Heart left ventricle (tissue), 13 donors: Measurements from ENCODE around the gene LMF1.

Source experiments
- POLR2A ChIP-seq, 2 donors: fragments of 450-650 bp; IDR thresholded peaks; one replicate each; pipeline ENCODE4 v1.6.1; 2017; ENCODE audit warnings: antibody characterized with exemption in 2 of 2, mild to moderate bottlenecking in 2 of 2, moderate library complexity in 2 of 2
- TF ChIP-seq, protein P1 (sequence below), 12 donors: fragments of 200-600 bp; sonication (generic) in 4 of 12; IDR thresholded peaks; one replicate each; pipeline versions ENCODE4 v1.5.0 to v1.8.0; 2018 to 2022; ENCODE audit warnings: antibody characterized with exemption in 12 of 12, mild to moderate bottlenecking in 5 of 12
- donor health status: ischemic (EF 13 %, LVEDD 7.1; RV severe dilation, severe dysfunction).
- donor health status: DM: no; HTN: yes; CAD: no.
- donor health status: DM: no; HTN: no; CAD: no.
- donor health status: ischemic (EF 25% LVEDD 6.9; RV normal size, moderate dysfunction).
- donor health status: ischemic (EF 25% LVEDD 5.7; RV mildly dilated, moderate dysfunction).
- donor health status: ischemic (EF 35%, LVEDD 5.7; RV mildly dilated, moderate dysfunction).
- donor health status: nonischemic (EF 11% LVEDD 7.7; RV severe dilation, severe dysfunction).
- donor health status: DM: yes; HTN: yes; CAD: no.
- donor health status: PGD.
- donor health status: ischemic (EF 29% LVEDD 5.4; RV normal size, mild dysfunction).
- donor health status: nonischemic (EF 23%, LVEDD 6.1; RV moderate dilation, normal function).

DNA sequence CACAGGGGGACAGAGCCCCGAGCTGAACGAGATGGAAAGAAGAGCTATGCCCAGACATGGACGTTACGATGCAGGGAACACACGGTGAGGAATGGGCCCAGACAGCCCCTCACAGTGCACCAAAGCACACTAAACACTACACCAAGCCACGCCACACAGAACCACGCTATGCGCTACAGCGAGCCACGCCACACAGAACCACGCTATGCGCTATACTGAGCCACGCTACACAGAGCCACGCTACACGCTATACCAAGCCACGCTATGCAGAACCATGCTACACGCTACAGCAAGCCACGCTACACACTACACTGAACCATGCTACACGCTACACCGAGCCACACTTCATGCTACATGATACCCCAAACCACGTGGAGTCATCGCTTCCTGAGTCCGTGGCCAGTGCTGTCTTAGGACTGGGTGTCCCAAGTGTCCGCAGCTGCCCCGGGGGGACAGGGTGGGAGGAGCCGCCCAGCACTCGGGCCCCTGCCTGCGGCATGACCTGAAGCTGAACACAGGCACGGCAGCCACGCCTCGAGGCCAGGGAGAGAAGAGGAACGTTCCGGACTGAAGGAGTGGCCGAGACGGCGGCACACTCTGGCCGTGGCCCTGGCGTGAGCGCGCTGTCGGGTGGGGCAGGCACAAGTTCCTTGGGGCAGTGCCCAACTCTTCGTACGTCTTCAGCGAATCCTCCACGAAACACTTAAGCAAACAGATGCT, 61.3 kb downstream of the LMF1 start:
- TF ChIP-seq, protein P1, sequence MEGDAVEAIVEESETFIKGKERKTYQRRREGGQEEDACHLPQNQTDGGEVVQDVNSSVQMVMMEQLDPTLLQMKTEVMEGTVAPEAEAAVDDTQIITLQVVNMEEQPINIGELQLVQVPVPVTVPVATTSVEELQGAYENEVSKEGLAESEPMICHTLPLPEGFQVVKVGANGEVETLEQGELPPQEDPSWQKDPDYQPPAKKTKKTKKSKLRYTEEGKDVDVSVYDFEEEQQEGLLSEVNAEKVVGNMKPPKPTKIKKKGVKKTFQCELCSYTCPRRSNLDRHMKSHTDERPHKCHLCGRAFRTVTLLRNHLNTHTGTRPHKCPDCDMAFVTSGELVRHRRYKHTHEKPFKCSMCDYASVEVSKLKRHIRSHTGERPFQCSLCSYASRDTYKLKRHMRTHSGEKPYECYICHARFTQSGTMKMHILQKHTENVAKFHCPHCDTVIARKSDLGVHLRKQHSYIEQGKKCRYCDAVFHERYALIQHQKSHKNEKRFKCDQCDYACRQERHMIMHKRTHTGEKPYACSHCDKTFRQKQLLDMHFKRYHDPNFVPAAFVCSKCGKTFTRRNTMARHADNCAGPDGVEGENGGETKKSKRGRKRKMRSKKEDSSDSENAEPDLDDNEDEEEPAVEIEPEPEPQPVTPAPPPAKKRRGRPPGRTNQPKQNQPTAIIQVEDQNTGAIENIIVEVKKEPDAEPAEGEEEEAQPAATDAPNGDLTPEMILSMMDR (IDR thresholded peaks at IDR 0.05), result no peak
- no peak for TF ChIP-seq POLR2A (IDR thresholded peaks at IDR 0.05)
